Measurements from ENCODE around the gene SMIM3. TPM values are rescaled to one million over a fixed set of nuclear protein-coding genes. Genes with fewer than 3 reads are reported as not detected.

SMIM3 gene
- total and polyA plus RNA-seq, 2 of the 8 experiments (the other 6 are each of a cell fraction or from before 2014, with no cell fraction given) = 10.4 to 15.7 TPM

- DNase-seq (ENCODE audit: low read depth in 1 of 2, low spot score in 2 of 2) (no peak), FAIRE-seq (no peak)
- Histone ChIP-seq H4K8ac (ENCODE audit: extremely low read depth, insufficient read depth, low read length) (no peak overlapping the region), H3K4me3 (ENCODE audit: extremely low read depth in 1 of 4, insufficient read depth in 2 of 4, low read depth in 3 of 4, low read length in 4 of 4) (no peak overlapping the region), H3K14ac (ENCODE audit: insufficient read length) (no peak overlapping the region), H2BK120ac (replicated peaks; ENCODE audit: low read depth, low read length) (no peak overlapping the region), H2BK20ac (ENCODE audit: low read length) (no peak overlapping the region), H3K79me2 (ENCODE audit: control insufficient read depth in 1 of 2, insufficient read depth in 2 of 2, low read length in 2 of 2) (0 out of 4 replicates have a peak, but pooled peaks cover 0 to 4% of the 10 kb centered on the region in 2 experiments), H3K4me2 (ENCODE audit: insufficient read depth in 1 of 2, low read depth in 2 of 2, low read length in 2 of 2) (no peak overlapping the region), H3K4me1 (replicated peaks in 1 of 4; ENCODE audit: control insufficient read depth in 3 of 4, insufficient read depth in 4 of 4, low read length in 3 of 4) (peaks cover 0 to 5% (median 2%) of the 10 kb centered on the region in 4 experiments; a peak in 1 of 7 replicates), H3K27ac (ENCODE audit: low read depth, low read length) (no peak overlapping the region), H3K9ac (replicated peaks in 1 of 4; ENCODE audit: extremely low read depth in 1 of 4, low read depth in 3 of 4, low read length in 3 of 4) (no peak overlapping the region), H3K27me3 (replicated peaks in 1 of 4; ENCODE audit: control insufficient read depth in 3 of 4, extremely low read depth in 1 of 4, insufficient read depth in 3 of 4, low read length in 3 of 4) (no peaks in the 10 kb centered on the region), H2BK12ac (ENCODE audit: low read depth, low read length) (no peak overlapping the region), H4K20me1 (replicated peaks in 1 of 2; ENCODE audit: control insufficient read depth in 1 of 2, insufficient read depth in 2 of 2, low read length in 2 of 2) (no peaks in the 10 kb centered on the region), H2AK5ac (ENCODE audit: low read depth, low read length) (no peak overlapping the region), H3K79me1 (ENCODE audit: low read depth, low read length) (no peaks in the 10 kb centered on the region), H3K18ac (ENCODE audit: extremely low read depth, low read length) (no peak overlapping the region), H3K9me3 (ENCODE audit: insufficient read depth in 2 of 2, low read depth in 1 of 2, low read length in 1 of 2) (no peaks in the 10 kb centered on the region; a peak in 2 of 4 replicates), H3K36me3 (ENCODE audit: control insufficient read depth in 2 of 4, insufficient read depth in 4 of 4, low read length in 3 of 4) (no peaks in the 10 kb centered on the region), H3K56ac (replicated peaks; ENCODE audit: insufficient read length, low read depth, low read length) (no peak overlapping the region), H3K4ac (replicated peaks; ENCODE audit: insufficient read length, low read depth, low read length) (no peak overlapping the region), H3K23ac (ENCODE audit: insufficient read length) (no peak overlapping the region), H2BK15ac (ENCODE audit: low read length) (no peak overlapping the region), H3K23me2 (ENCODE audit: low read depth, low read length) (no peaks in the 10 kb centered on the region; the same call in 1 of the 2 replicates), H2BK5ac (ENCODE audit: low read depth, low read length) (no peak overlapping the region), H2AFZ (ENCODE audit: low read length) (no peak overlapping the region), H4K5ac (ENCODE audit: insufficient read length, low read depth, low read length) (no peak overlapping the region), H4K91ac (replicated peaks; ENCODE audit: insufficient read length, low read length) (no peak overlapping the region)
- TF ChIP-seq CTCF (IDR thresholded peaks at IDR 0.05; ENCODE audit: control extremely low read depth in 1 of 3, insufficient read depth in 1 of 3, low read depth in 1 of 3, low read length in 3 of 3) = no peak
- no peak for TF ChIP-seq BRCA1 (IDR thresholded peaks at IDR 0.05; ENCODE audit: low read depth, low read length)
- no peak for TF ChIP-seq SP2 (IDR thresholded peaks at IDR 0.05; ENCODE audit: low read length)
- ChIA-PET CTCF (ENCODE audit: partially characterized antibody) (interaction anchor here (0.6 to 4.7 kb wide), 5 partner anchors 10 to 272 kb away, joined by 3 to 32 read pairs (median 6); no protein-coding TSS in a partner anchor), POLR2A (ENCODE audit: partially characterized antibody) (interaction anchor here (2.0 kb wide), 1 partner anchor 9 kb away, joined by 7 read pairs; no protein-coding TSS in a partner anchor)
Observed at GRCh38 chr5:150788977-150789376, 10.4 kb downstream of the SMIM3 start.
